ENCODE results near the gene CLPTM1.
"Not testable (repeated sequence)": the region's sequence is repeated elsewhere in the genome, so short reads cannot be mapped to it uniquely, and the experiment has no call there.

The CLPTM1 gene

DNA sequence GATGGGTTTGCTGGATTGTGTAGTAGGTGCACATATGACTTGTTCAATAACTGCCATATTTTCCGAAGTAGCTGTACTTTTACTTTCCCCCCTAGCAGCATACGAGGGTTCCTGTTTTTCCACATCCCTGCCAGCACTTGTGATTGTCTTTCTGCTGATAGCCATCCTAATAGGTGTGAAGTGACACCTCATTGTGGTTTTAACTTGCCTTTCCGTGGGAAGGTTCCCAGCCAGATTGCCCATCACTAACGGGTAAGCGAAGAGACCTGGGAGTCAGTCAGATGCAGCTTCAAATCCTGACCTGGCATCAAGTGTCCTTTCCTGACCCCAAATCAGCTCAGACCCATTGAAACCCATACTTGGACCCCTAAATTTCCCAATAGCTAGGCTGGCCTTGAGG is 4.5 kb downstream of the CLPTM1 start:
- TF ChIP-seq, protein P1, sequence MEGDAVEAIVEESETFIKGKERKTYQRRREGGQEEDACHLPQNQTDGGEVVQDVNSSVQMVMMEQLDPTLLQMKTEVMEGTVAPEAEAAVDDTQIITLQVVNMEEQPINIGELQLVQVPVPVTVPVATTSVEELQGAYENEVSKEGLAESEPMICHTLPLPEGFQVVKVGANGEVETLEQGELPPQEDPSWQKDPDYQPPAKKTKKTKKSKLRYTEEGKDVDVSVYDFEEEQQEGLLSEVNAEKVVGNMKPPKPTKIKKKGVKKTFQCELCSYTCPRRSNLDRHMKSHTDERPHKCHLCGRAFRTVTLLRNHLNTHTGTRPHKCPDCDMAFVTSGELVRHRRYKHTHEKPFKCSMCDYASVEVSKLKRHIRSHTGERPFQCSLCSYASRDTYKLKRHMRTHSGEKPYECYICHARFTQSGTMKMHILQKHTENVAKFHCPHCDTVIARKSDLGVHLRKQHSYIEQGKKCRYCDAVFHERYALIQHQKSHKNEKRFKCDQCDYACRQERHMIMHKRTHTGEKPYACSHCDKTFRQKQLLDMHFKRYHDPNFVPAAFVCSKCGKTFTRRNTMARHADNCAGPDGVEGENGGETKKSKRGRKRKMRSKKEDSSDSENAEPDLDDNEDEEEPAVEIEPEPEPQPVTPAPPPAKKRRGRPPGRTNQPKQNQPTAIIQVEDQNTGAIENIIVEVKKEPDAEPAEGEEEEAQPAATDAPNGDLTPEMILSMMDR (IDR thresholded peaks at IDR 0.05; ENCODE audit: low read depth, low read length) = no peak
- H3K4me3 ChIP-seq (ENCODE audit: low read depth, low read length) = no peak overlapping the region

DNA sequence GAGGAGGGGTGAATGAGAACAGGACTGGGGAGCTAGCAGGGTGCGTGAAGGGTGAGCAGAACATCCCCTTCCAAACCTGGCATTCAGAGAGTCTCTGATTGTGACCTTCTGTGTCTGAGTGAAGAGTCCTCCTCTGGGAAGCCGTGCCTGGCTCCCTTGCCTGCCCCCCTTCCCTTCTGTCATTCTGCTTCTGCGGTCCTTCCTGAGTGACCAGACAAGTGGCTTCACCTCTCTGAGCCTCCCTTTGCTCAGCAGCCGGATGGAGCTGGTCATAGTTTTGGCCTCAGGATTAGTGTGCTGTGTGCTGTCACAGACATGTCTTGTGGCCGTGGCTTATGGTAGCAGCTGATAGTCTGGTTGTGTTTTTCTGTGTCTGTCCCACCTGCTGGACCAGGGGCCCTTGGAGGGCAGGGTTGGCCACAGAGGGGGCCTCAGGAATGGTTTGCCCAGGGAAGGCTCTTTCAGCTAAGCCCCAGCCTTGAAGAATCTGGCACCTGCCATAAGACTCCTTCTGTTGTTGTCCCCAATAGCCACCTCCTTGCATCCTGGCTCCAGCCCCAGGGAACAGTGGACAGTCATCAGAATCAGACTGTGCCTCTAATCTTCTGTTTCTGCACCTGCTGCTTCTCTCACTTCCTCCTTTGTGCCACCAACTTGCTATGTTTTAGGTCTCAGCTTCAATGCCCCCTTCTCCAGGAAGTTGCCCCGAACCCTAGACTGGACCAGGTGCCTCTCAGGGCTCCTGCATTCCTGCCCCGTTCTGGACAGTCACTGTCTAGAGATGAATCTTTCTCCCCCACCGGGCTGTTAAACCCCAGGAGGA is 5.9 kb downstream of the CLPTM1 start:
- TF ChIP-seq, protein P1 (IDR thresholded peaks at IDR 0.05; ENCODE audit: low read depth, low read length) = no peak
- no peak overlapping the region for H3K4me3 ChIP-seq (ENCODE audit: low read depth, low read length)

- TF ChIP-seq, protein P1 (IDR thresholded peaks at IDR 0.05; ENCODE audit: low read depth, low read length) = no peak
- no peak overlapping the region for H3K4me3 ChIP-seq (ENCODE audit: low read depth, low read length)
These were observed 6.6 kb downstream of the CLPTM1 start for GRCh38 chr19:44961821-44962220.

DNA sequence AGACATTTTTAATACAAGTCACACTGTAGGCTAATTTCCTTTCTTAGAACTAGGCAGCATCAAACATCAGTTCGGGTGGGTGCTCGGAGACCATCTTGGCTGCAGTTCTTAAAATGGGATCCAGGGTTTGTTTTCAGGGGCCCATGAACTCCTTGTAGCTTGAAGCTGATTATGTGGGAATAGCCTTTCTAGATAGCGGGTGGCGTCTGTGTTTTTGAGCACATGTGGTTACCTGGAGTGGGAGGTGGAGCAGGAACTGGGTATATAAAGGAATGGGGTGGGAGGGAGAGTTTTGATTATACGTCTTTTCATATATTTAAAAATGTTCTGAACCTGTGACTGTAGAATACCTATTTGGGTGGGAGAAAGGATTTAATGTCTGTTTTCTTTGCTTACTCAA is 12.9 kb downstream of the CLPTM1 start:
- TF ChIP-seq, protein P1 (IDR thresholded peaks at IDR 0.05; ENCODE audit: low read depth, low read length) = no peak
- no peak overlapping the region for H3K4me3 ChIP-seq (ENCODE audit: low read depth, low read length)

DNA sequence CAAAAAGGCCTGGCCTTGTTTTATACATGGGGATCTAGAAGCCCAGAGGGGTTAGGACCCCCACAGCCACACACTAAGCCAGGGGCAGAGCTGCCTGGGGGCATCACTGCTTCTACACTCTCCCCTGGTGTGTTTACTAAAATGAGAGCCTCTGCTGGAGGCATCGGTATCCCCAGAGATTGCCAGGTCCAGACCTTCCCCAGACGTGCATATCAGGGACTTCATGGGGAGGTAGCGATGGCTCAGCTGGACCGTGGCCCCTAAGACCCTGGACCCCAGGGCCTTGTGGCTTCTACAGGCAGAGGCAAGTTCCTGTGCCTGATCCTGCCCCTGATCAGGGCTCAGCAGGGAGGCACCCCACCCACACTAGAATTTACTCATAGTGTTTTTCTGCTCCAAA is 13.5 kb downstream of the CLPTM1 start:
- TF ChIP-seq, protein P1 (IDR thresholded peaks at IDR 0.05; ENCODE audit: low read depth, low read length) = no peak

GRCh38 chr19:44969437-44969836 is 14.3 kb downstream of the CLPTM1 start:
- TF ChIP-seq, protein P1 (IDR thresholded peaks at IDR 0.05; ENCODE audit: low read depth, low read length) = no peak
- no peak overlapping the region for H3K4me3 ChIP-seq (ENCODE audit: low read depth, low read length)

More for the DNA sequence above, 13.5 kb downstream of the CLPTM1 start:
- H3K4me3 ChIP-seq (ENCODE audit: low read depth, low read length) = no peak overlapping the region

DNA sequence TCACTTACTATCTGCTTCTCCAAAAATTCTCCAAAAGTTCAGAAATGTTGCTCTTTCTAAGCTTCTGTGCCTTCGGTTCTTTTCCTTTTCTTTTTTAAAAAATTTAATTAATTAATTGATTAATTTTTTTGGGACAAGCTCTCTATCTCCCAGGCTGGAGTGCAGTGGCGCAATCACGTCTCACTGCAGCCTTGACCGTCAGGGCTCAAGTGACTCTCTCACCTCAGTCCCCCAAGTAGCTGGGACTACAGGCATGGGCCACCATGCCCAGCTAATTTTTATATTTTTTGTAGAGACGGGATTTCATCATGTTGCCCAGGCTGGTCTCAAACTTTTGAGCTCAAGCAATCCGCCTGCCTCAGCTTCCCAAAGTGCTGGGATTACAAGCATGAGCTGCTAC is 16.3 kb downstream of the CLPTM1 start:
- H3K4me3 ChIP-seq (ENCODE audit: low read depth, low read length) = not testable (repeated sequence)

- no peak overlapping the region for H3K4me3 ChIP-seq (ENCODE audit: low read depth, low read length)
- TF ChIP-seq, protein P1 (IDR thresholded peaks at IDR 0.05; ENCODE audit: low read depth, low read length) = no peak
These were observed 17.6 kb downstream of the CLPTM1 start for GRCh38 chr19:44972802-44973201.

Measured in WI38 (cell line).